Right atrium auricular region (tissue), 2 donors: ENCODE results near the gene UPK1A. TPM values are rescaled to one million over a fixed set of nuclear protein-coding genes. Genes with fewer than 3 reads are reported as not detected.

Experiments
- DNase-seq: peaks from one replicate; pipeline ENCODE4 v3.0.0-alpha.2; 2019; ENCODE audit warnings: low spot score
- H3K27ac ChIP-seq, 2 donors: fragments of 200-600 bp; sonication (generic); 1 replicate in 1 of 2; 2 replicates in 1 of 2; pipeline ENCODE4 v1.5.1; 2016 to 2019
- H3K27me3 ChIP-seq, 2 donors: fragments of 200-600 bp; sonication (generic); one replicate each; pipeline versions ENCODE4 v1.5.1 to v1.6.0; 2017 to 2019
- H3K36me3 ChIP-seq: fragments of 200-600 bp; sonication (generic); one replicate; pipeline ENCODE4 v1.5.1; 2016
- H3K4me1 ChIP-seq, 2 donors: fragments of 200-600 bp; sonication (generic); one replicate each; pipeline versions ENCODE4 v1.5.1 to v1.6.0; 2017 to 2019
- H3K4me3 ChIP-seq, 2 donors: fragments of 200-600 bp; sonication (generic); 1 replicate in 1 of 2; 2 replicates in 1 of 2; pipeline ENCODE4 v1.5.1; 2017 to 2019; ENCODE audit warnings: mild to moderate bottlenecking in 1 of 2, moderate library complexity in 1 of 2
- H3K9me3 ChIP-seq, 2 donors: fragments of 200-600 bp; sonication (generic); one replicate each; pipeline ENCODE4 v1.5.1; 2019
- CTCF ChIP-seq, 2 donors: fragments of 200-600 bp; sonication (generic); IDR thresholded peaks; one replicate each; pipeline ENCODE4 v1.5.1; 2019; ENCODE audit warnings: antibody characterized with exemption in 2 of 2
- total RNA-seq, 2 donors: library from RNA; depleted of rRNA; stranded (reverse); fragments of >200 nt; gene quantifications; one replicate each; pipeline ENCODE4 v1.1.0, GENCODE V29; 2016

The UPK1A gene
- total RNA-seq, 2 donors from 2014 or later: not detected

GRCh38 chr19:35655600-35655999, 10.7 kb upstream of the UPK1A start:
- no peak for DNase-seq
- Histone ChIP-seq H3K4me1 (peaks cover 0 to 2% of the 10 kb centered on the region in 2 donors), H3K27ac (no peak overlapping the region), H3K4me3 (no peak overlapping the region), H3K27me3 (no peaks in the 10 kb centered on the region), H3K36me3 (peaks cover 92% of the 10 kb centered on the region), H3K9me3 (no peaks in the 10 kb centered on the region)
- no peak for TF ChIP-seq CTCF (IDR thresholded peaks at IDR 0.05)

- Histone ChIP-seq H3K4me1 (no peaks in the 10 kb centered on the region), H3K27me3 (no peaks in the 10 kb centered on the region), H3K9me3 (no peaks in the 10 kb centered on the region), H3K36me3 (peaks cover 97% of the 10 kb centered on the region), H3K27ac (no peak overlapping the region), H3K4me3 (no peak overlapping the region)
- TF ChIP-seq CTCF (IDR thresholded peaks at IDR 0.05): no peak
- no peak for DNase-seq
Observed at GRCh38 chr19:35656700-35657099, 9.6 kb upstream of the UPK1A start.

- peaks cover 100% of the 10 kb centered on the region for H3K36me3 ChIP-seq
- no peak for DNase-seq
- H3K4me1 ChIP-seq: no peaks in the 10 kb centered on the region
- no peaks in the 10 kb centered on the region for H3K9me3 ChIP-seq
- peak in 1 of 2 donors; percentile 12 for TF ChIP-seq CTCF (IDR thresholded peaks at IDR 0.05)
- no peak overlapping the region for H3K27ac ChIP-seq
- no peak overlapping the region for H3K4me3 ChIP-seq
- no peaks in the 10 kb centered on the region for H3K27me3 ChIP-seq
Observed at GRCh38 chr19:35657904-35658700, 8.2 kb upstream of the UPK1A start.

GRCh38 chr19:35661995-35662340, 4.3 kb upstream of the UPK1A start:
- Histone ChIP-seq H3K27ac (no peak overlapping the region), H3K4me1 (no peaks in the 10 kb centered on the region), H3K4me3 (no peak overlapping the region), H3K9me3 (no peaks in the 10 kb centered on the region), H3K36me3 (peaks cover 91% of the 10 kb centered on the region), H3K27me3 (no peaks in the 10 kb centered on the region)
- no peak for DNase-seq
- no peak for TF ChIP-seq CTCF (IDR thresholded peaks at IDR 0.05)

GRCh38 chr19:35663981-35664380, 2.3 kb upstream of the UPK1A start:
- TF ChIP-seq CTCF (IDR thresholded peaks at IDR 0.05): no peak
- DNase-seq: no peak
- Histone ChIP-seq H3K9me3 (no peaks in the 10 kb centered on the region), H3K4me1 (no peaks in the 10 kb centered on the region), H3K27ac (no peak overlapping the region), H3K27me3 (no peaks in the 10 kb centered on the region), H3K4me3 (no peak overlapping the region), H3K36me3 (peaks cover 71% of the 10 kb centered on the region)

- H3K36me3 ChIP-seq: peaks cover 60% of the 10 kb centered on the region
Observed at GRCh38 chr19:35665157-35665556, 1.2 kb upstream of the UPK1A start.

More at GRCh38 chr19:35665157-35665556, 1.2 kb upstream of the UPK1A start:
- no peak overlapping the region for H3K27ac ChIP-seq
- H3K4me3 ChIP-seq: no peak overlapping the region
- no peaks in the 10 kb centered on the region for H3K4me1 ChIP-seq
- no peaks in the 10 kb centered on the region for H3K9me3 ChIP-seq
- no peaks in the 10 kb centered on the region for H3K27me3 ChIP-seq
- no peak for TF ChIP-seq CTCF (IDR thresholded peaks at IDR 0.05)
- DNase-seq: no peak
